GM21367 (cell line): ENCODE results near the gene UBTF.
"Not testable (repeated sequence)": the region's sequence is repeated elsewhere in the genome, so short reads cannot be mapped to it uniquely, and the experiment has no call there.

ENCODE experiments used
- ATAC-seq: cut with Tn5 transposase; IDR thresholded peaks from one replicate; pipeline ENCODE4 v1.9.1; 2021; ENCODE audit not compliant: unreplicated experiment

Gene UBTF

GRCh38 chr17:44247440-44247841, 28.0 kb upstream of the UBTF start:
- ATAC-seq: no peak

- no peak for ATAC-seq
These were observed 21.7 kb upstream of the UBTF start for GRCh38 chr17:44241106-44241624.

- ATAC-seq: not testable (repeated sequence)
These were observed 18.4 kb upstream of the UBTF start for GRCh38 chr17:44237886-44238285.

GRCh38 chr17:44236444-44236991, 17.0 kb upstream of the UBTF start:
- ATAC-seq: no peak

- no peak for ATAC-seq
These were observed 16.1 kb upstream of the UBTF start for GRCh38 chr17:44235583-44235936.

GRCh38 chr17:44233582-44233981, 14.1 kb upstream of the UBTF start:
- no peak for ATAC-seq

- no peak for ATAC-seq
These were observed 12.6 kb upstream of the UBTF start for GRCh38 chr17:44232061-44232460.

GRCh38 chr17:44230140-44230539, 10.7 kb upstream of the UBTF start:
- ATAC-seq: no peak

- no peak for ATAC-seq
These were observed 9.6 kb upstream of the UBTF start for GRCh38 chr17:44229090-44229489.

- ATAC-seq: no peak
These were observed 4.1 kb upstream of the UBTF start for GRCh38 chr17:44223541-44224071.

- ATAC-seq: no peak
These were observed 2.8 kb upstream of the UBTF start for GRCh38 chr17:44222112-44222869.

- no peak for ATAC-seq
These were observed 2.3 kb upstream of the UBTF start for GRCh38 chr17:44221862-44222111.

- no peak for ATAC-seq
These were observed 1.8 kb upstream of the UBTF start for GRCh38 chr17:44221084-44221861.

- no peak for ATAC-seq
These were observed 973 bp upstream of the UBTF start for GRCh38 chr17:44220213-44221083.

GRCh38 chr17:44219108-44219615, 313 bp downstream of the UBTF start:
- peak; percentile 20 for ATAC-seq

- ATAC-seq: peak; percentile 21
These were observed 949 bp downstream of the UBTF start for GRCh38 chr17:44218344-44219107.

- ATAC-seq: no peak
These were observed 1.6 kb downstream of the UBTF start for GRCh38 chr17:44217738-44218343.

GRCh38 chr17:44216694-44217093, 2.8 kb downstream of the UBTF start:
- ATAC-seq: no peak

- no peak for ATAC-seq
These were observed 3.3 kb downstream of the UBTF start for GRCh38 chr17:44216173-44216572.

- no peak for ATAC-seq
These were observed 4.6 kb downstream of the UBTF start for GRCh38 chr17:44214896-44215295.
